ENCODE results near the gene MCF2. TPM values are rescaled to one million over a fixed set of nuclear protein-coding genes. Genes with fewer than 3 reads are reported as not detected.

MCF2 gene
- total and polyA plus RNA-seq, 10 of the 15 experiments (the other 5 are each of a cell fraction or from before 2014, with no cell fraction given), result 0.07 to 3.3 (median 0.42) TPM

DNA sequence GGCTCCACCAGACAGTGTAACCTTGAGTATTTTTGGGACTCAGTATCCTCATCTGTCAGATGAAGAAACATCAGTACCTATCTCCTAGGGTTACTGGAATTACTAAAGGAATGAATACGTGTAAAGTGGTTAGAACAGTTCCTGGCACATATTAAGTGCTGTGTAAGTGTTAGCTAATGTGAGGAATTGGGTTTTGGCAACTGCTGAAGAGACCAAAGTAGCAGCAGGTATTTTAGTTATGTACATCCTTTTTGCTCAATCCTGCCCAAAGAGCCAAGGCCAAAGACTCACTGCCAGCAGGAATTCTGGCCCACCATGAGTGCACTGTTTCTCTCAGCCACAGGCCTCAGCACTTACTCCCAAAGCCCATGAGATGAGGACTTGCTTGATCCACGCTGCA lies 16.7 kb upstream of the MCF2 start (continued):
- TF ChIP-seq, protein P1, sequence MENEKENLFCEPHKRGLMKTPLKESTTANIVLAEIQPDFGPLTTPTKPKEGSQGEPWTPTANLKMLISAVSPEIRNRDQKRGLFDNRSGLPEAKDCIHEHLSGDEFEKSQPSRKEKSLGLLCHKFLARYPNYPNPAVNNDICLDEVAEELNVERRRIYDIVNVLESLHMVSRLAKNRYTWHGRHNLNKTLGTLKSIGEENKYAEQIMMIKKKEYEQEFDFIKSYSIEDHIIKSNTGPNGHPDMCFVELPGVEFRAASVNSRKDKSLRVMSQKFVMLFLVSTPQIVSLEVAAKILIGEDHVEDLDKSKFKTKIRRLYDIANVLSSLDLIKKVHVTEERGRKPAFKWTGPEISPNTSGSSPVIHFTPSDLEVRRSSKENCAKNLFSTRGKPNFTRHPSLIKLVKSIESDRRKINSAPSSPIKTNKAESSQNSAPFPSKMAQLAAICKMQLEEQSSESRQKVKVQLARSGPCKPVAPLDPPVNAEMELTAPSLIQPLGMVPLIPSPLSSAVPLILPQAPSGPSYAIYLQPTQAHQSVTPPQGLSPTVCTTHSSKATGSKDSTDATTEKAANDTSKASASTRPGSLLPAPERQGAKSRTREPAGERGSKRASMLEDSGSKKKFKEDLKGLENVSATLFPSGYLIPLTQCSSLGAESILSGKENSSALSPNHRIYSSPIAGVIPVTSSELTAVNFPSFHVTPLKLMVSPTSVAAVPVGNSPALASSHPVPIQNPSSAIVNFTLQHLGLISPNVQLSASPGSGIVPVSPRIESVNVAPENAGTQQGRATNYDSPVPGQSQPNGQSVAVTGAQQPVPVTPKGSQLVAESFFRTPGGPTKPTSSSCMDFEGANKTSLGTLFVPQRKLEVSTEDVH (IDR thresholded peaks at IDR 0.05; ENCODE audit: low read depth, partially characterized antibody), result no peak
- no peak for TF ChIP-seq MTA3 (IDR thresholded peaks at IDR 0.05; ENCODE audit: borderline replicate concordance, low read length)
- TF ChIP-seq, protein P2, sequence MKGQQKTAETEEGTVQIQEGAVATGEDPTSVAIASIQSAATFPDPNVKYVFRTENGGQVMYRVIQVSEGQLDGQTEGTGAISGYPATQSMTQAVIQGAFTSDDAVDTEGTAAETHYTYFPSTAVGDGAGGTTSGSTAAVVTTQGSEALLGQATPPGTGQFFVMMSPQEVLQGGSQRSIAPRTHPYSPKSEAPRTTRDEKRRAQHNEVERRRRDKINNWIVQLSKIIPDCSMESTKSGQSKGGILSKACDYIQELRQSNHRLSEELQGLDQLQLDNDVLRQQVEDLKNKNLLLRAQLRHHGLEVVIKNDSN (IDR thresholded peaks at IDR 0.05; ENCODE audit: borderline replicate concordance, extremely low read length, insufficient read depth, low read depth, low read length), result no peak

DNA sequence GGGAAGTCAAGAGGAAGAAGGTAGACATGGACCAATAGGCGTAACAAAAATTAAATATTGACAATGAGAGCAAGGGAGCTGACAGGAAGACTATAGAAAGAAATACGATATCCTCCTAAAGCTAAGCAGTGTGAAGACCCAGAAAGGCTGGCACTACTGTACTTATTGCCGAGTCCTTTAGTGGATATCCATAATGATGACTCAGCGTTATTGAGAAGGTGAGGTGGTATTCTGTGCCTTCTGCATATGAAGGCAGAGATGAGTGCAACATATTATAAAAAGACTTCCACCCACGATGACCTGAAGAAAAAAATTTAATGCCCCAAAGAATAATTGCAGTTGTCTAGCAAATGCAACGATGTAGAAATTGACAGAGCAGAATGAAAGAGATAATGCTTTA lies 13.0 kb upstream of the MCF2 start:
- no peak for FAIRE-seq
- POLR2A ChIA-PET, result no interaction called here
- no peak overlapping the region for H3K4me2 ChIP-seq (ENCODE audit: control insufficient read depth, insufficient read depth)
- RAD21 ChIA-PET (ENCODE audit: unreplicated experiment), result no interaction called here
- no TSS peak for BruUV-seq (replicated peaks)
- in situ Hi-C loops (cut with MboI) (no loop called here), intact Hi-C loops (cut with micrococcal nuclease; ENCODE audit: unreplicated experiment) (no loop called here)
- SMC1A ChIA-PET (ENCODE audit: uncharacterized antibody, unreplicated experiment), result interaction anchor here (1.0 kb wide), 1 partner anchor 28 kb away, joined by 3 read pairs; no protein-coding TSS in a partner anchor
- H2AFZ ChIP-seq (ENCODE audit: control insufficient read depth, low read depth, low read length), result no peak overlapping the region
- no peak overlapping the region for H3K9ac ChIP-seq (ENCODE audit: control insufficient read depth, insufficient read depth, low read length)
- H3K9me3 ChIP-seq (replicated peaks; ENCODE audit: control insufficient read depth, insufficient read depth, low read length), result no peaks in the 10 kb centered on the region
- 52% methylated on average over 6 of the region's 6 CpGs for whole genome bisulfite sequencing (ENCODE audit: insufficient coverage, insufficient replicate concordance, low lambda C conversion rate, missing lambda C conversion rate)
- H3K36me3 ChIP-seq (ENCODE audit: control insufficient read depth in 2 of 2, insufficient read depth in 2 of 2, low read length in 1 of 2), result no peaks in the 10 kb centered on the region
- no peaks in the 10 kb centered on the region for H3K4me1 ChIP-seq (ENCODE audit: control insufficient read depth, insufficient read depth, low read length)
- H3K27ac ChIP-seq (ENCODE audit: control insufficient read depth, insufficient read depth), result no peak overlapping the region
- H3K4me3 ChIP-seq, result no peak overlapping the region
- H4K20me1 ChIP-seq (ENCODE audit: control insufficient read depth, insufficient read depth), result no peaks in the 10 kb centered on the region
- no peaks in the 10 kb centered on the region for H3K27me3 ChIP-seq (replicated peaks in 1 of 2; ENCODE audit: control insufficient read depth in 2 of 2, insufficient read depth in 2 of 2, low read length in 1 of 2)
- no peaks in the 10 kb centered on the region for H3K79me2 ChIP-seq (ENCODE audit: control insufficient read depth, insufficient read depth, low read length)
- CTCF ChIA-PET, result no interaction called here
- ATAC-seq, result no peak
- DNase-seq (ENCODE audit: low read depth, low spot score), result no peak
- TF ChIP-seq NFYA (IDR thresholded peaks at IDR 0.05; ENCODE audit: borderline replicate concordance, low read depth, low read length) (no peak), SUZ12 (IDR thresholded peaks at IDR 0.05; ENCODE audit: unreplicated experiment) (no peak), TCF12 (IDR thresholded peaks at IDR 0.05; ENCODE audit: low read depth, low read length) (no peak), EGR1 (IDR thresholded peaks at IDR 0.05; ENCODE audit: borderline replicate concordance in 1 of 2, low read depth in 2 of 2, low read length in 2 of 2) (no peak), JUND (IDR thresholded peaks at IDR 0.05; ENCODE audit: low read depth, low read length) (no peak)
- TF ChIP-seq, protein P3, sequence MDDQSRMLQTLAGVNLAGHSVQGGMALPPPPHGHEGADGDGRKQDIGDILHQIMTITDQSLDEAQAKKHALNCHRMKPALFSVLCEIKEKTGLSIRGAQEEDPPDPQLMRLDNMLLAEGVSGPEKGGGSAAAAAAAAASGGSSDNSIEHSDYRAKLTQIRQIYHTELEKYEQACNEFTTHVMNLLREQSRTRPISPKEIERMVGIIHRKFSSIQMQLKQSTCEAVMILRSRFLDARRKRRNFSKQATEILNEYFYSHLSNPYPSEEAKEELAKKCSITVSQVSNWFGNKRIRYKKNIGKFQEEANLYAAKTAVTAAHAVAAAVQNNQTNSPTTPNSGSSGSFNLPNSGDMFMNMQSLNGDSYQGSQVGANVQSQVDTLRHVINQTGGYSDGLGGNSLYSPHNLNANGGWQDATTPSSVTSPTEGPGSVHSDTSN (IDR thresholded peaks at IDR 0.05; ENCODE audit: insufficient replicate concordance, low read depth, low read length), result no peak
- TF ChIP-seq, protein P4, sequence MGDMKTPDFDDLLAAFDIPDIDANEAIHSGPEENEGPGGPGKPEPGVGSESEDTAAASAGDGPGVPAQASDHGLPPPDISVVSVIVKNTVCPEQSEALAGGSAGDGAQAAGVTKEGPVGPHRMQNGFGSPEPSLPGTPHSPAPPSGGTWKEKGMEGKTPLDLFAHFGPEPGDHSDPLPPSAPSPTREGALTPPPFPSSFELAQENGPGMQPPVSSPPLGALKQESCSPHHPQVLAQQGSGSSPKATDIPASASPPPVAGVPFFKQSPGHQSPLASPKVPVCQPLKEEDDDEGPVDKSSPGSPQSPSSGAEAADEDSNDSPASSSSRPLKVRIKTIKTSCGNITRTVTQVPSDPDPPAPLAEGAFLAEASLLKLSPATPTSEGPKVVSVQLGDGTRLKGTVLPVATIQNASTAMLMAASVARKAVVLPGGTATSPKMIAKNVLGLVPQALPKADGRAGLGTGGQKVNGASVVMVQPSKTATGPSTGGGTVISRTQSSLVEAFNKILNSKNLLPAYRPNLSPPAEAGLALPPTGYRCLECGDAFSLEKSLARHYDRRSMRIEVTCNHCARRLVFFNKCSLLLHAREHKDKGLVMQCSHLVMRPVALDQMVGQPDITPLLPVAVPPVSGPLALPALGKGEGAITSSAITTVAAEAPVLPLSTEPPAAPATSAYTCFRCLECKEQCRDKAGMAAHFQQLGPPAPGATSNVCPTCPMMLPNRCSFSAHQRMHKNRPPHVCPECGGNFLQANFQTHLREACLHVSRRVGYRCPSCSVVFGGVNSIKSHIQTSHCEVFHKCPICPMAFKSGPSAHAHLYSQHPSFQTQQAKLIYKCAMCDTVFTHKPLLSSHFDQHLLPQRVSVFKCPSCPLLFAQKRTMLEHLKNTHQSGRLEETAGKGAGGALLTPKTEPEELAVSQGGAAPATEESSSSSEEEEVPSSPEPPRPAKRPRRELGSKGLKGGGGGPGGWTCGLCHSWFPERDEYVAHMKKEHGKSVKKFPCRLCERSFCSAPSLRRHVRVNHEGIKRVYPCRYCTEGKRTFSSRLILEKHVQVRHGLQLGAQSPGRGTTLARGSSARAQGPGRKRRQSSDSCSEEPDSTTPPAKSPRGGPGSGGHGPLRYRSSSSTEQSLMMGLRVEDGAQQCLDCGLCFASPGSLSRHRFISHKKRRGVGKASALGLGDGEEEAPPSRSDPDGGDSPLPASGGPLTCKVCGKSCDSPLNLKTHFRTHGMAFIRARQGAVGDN (IDR thresholded peaks at IDR 0.05), result no peak
- TF ChIP-seq, protein P5, sequence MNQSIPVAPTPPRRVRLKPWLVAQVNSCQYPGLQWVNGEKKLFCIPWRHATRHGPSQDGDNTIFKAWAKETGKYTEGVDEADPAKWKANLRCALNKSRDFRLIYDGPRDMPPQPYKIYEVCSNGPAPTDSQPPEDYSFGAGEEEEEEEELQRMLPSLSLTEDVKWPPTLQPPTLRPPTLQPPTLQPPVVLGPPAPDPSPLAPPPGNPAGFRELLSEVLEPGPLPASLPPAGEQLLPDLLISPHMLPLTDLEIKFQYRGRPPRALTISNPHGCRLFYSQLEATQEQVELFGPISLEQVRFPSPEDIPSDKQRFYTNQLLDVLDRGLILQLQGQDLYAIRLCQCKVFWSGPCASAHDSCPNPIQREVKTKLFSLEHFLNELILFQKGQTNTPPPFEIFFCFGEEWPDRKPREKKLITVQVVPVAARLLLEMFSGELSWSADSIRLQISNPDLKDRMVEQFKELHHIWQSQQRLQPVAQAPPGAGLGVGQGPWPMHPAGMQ (IDR thresholded peaks at IDR 0.05; ENCODE audit: borderline replicate concordance), result no peak
